ENCODE data around the gene TWNK. TPM values are rescaled to one million over a fixed set of nuclear protein-coding genes. Genes with fewer than 3 reads are reported as not detected.
A peak's percentile ranks its signal among the peaks of the same experiment; 100 is the strongest.

TWNK gene
- total and polyA plus RNA-seq, 3 experiments from 2014 or later, result 8.2 to 44.3 (median 40.6) TPM

DNA sequence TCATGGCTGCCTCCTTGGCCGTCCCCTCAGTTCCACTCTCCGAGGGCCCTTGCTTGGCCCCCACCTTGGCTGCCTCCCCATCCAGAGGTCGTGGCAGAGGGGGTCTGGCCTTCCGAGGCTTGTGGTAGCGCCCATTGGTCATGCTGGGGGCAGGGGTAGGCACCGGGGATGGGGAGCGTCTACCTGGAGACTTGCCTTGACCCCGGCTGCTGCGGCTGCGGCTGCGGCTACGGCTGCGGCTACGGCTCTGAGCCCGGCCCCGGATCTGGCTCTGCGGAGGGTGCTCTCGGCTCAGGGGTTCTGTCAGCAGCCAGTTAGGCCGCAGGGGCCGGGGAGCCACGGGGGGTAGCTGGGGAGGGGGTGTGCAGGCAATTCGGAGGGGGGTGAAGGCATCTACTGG is 23.0 kb downstream of the TWNK start:
- Histone ChIP-seq H3K4me3 (ENCODE audit: low read length) (no peak overlapping the region), H3K27ac (ENCODE audit: low read depth, low read length) (no peak overlapping the region), H3K9me3 (ENCODE audit: low read length) (no peaks in the 10 kb centered on the region), H3K4me1 (ENCODE audit: insufficient read depth, low read length) (peaks cover 13% of the 10 kb centered on the region), H3K27me3 (ENCODE audit: insufficient read depth, low read length, poor library complexity, severe bottlenecking) (no peaks in the 10 kb centered on the region), H3K36me3 (ENCODE audit: insufficient read depth, low read length) (no peaks in the 10 kb centered on the region)
- Mint-ChIP-seq H3K27me3 (peaks cover 8 to 9% of the 10 kb centered on the region in 2 donors), H3K4me1 (peaks cover 9 to 17% (median 16%) of the 10 kb centered on the region in 3 donors), H3K4me3 (no peak overlapping the region), H3K9me3 (no peaks in the 10 kb centered on the region), H3K27ac (peak overlapping the region in 1 of 8 donors; percentile 42), H3K36me3 (peaks cover 0 to 15% (median 0%) of the 10 kb centered on the region in 3 donors)
- ChIA-PET POLR2A (no interaction called here), CTCF (interaction anchor here (1.3 to 7.0 kb wide), 2 partner anchors 12 to 21 kb away, joined by 3 to 64 read pairs; partner anchors contain the start of genes LZTS2, PDZD7 and SFXN3)
- DNase-seq, result no peak

DNA sequence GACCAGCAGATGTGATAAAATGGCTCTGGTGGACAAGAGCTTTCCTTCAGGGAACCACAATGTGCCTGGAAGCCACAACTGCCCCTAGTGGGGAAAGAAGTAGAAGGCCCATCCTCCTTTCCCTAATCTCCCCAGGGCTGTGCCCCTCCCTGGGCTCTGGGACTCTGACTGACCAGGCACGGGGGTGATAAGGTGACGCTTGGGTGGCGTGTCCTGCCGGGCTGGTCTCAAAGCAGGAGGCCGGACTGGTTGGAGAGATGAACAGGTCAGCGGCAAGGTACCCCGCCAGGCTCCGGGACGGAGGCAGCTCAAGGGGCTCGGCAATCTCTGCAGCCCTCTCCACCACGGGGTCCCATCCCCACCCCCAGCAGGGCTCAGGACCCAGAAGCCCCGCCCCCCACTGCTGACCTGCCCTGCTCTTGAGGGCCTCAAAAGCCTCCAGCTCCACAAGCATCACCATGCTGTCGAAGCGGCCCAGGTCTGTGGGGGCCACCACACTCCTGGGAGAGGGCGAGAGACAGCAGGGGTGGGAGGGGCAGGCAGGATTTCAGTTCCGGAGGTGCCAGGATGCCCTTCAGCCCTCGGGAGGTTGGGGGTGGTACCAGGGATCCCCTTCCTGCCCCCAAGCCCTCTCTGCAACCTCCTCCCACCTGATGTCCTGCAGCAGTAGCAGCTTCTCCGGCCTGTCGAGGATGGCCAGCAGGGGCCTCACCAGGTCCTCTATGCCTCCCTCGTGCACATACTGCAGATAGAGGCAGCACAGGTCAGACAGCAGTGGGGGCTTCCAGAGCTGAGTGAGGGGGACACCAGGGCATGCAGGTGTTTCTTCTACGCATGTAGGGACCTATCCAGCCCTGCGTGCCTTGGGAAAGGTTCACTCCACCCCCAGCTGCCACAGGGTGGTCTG is 24.4 kb downstream of the TWNK start:
- Mint-ChIP-seq H3K36me3 (peaks cover 2 to 5% (median 4%) of the 10 kb centered on the region in 3 donors), H3K4me1 (peaks cover 9 to 17% (median 16%) of the 10 kb centered on the region in 3 donors), H3K9me3 (no peaks in the 10 kb centered on the region), H3K4me3 (peak overlapping the region in 1 of 7 donors; percentile 23), H3K27me3 (peaks cover 17 to 20% of the 10 kb centered on the region in 2 donors), H3K27ac (no peak overlapping the region)
- Histone ChIP-seq H3K9me3 (ENCODE audit: low read length) (no peaks in the 10 kb centered on the region), H3K4me3 (ENCODE audit: low read length) (no peak overlapping the region), H3K36me3 (ENCODE audit: insufficient read depth, low read length) (no peaks in the 10 kb centered on the region), H3K4me1 (ENCODE audit: insufficient read depth, low read length) (peaks cover 13% of the 10 kb centered on the region), H3K27ac (ENCODE audit: low read depth, low read length) (no peak overlapping the region), H3K27me3 (ENCODE audit: insufficient read depth, low read length, poor library complexity, severe bottlenecking) (peaks cover 8% of the 10 kb centered on the region)
- DNase-seq, result no peak
- CTCF ChIA-PET, result interaction anchor here (1.4 to 7.0 kb wide), 4 partner anchors 9 to 20 kb away, joined by 3 to 64 read pairs (median 6); partner anchors contain the start of gene LZTS2
- POLR2A ChIA-PET, result no interaction called here

DNA sequence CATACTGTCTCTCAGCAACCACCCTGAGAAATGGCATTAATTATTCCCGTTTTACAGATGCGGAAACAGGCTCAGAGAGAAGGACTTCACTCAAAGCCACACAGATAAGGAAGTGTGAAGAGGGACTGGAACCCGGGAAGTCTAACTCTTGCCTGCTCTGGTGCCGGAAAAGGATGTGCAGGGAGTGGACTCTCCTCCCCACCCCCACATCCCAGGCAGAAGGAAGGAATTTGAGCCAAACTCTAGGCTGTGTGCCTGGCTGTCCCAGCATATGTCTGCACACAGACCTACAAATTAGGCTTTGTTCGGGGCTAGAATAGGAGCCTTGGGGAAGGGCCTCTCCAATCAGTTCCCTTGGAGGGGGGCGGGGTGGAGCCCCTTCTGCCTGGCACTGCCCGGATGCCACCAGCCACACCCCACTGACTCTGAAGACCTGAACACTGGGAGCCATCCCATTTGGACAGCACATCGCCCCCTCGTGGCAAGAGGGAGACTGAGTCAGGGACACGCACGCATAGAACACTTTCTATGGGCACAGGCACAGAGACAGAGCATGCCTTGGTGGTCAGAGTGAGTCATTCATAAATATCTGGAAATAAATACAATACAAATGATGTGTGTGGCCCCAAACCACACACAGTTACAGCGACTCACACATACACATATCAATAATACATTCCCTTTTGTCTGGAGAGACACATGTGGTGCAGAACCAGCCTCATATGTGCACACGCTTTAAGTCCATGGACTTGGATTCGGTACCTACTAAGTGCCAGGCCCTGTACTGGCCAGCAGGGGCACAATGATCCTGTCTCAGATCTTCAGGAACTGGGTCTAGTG is 25.4 kb downstream of the TWNK start:
- no peak overlapping the region for H3K27ac ChIP-seq (ENCODE audit: low read depth, low read length)
- H3K4me3 Mint-ChIP-seq, result no peak overlapping the region
- H3K36me3 Mint-ChIP-seq, result peaks cover 0 to 4% (median 2%) of the 10 kb centered on the region in 3 donors

DNA sequence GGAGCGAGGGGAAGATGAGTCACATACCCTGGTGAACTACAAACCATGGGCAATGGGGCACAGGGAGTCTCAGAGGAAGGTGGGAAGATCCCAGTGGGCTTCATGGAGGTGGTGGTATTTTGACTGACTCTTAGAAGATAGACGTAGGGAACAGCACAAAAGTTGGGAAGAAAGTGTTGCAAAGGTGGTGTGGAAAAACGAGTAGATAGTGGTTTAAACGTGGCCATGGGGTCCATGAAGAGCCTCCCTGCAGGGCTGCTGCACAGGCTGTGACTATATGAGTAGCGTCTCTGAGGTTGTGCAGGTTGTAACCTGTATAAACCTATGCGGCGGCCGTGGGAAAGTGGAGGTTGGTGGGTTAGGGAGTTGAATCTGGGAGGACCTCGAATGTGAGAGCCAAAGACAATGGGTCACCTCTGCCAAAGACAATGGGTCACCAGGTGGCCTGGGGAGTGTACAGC is 26.1 kb downstream of the TWNK start:
- Mint-ChIP-seq H3K36me3 (peaks cover 0 to 4% (median 2%) of the 10 kb centered on the region in 3 donors), H3K27ac (peak overlapping the region in 2 of 8 donors; percentile 11 to 69), H3K27me3 (peaks cover 28 to 32% of the 10 kb centered on the region in 2 donors), H3K4me1 (peaks cover 9 to 17% (median 17%) of the 10 kb centered on the region in 3 donors), H3K4me3 (no peak overlapping the region), H3K9me3 (no peaks in the 10 kb centered on the region)
- Histone ChIP-seq H3K27ac (ENCODE audit: low read depth, low read length) (no peak overlapping the region), H3K36me3 (ENCODE audit: insufficient read depth, low read length) (no peaks in the 10 kb centered on the region), H3K4me1 (ENCODE audit: insufficient read depth, low read length) (peaks cover 13% of the 10 kb centered on the region), H3K4me3 (ENCODE audit: low read length) (no peak overlapping the region), H3K27me3 (ENCODE audit: insufficient read depth, low read length, poor library complexity, severe bottlenecking) (peaks cover 18% of the 10 kb centered on the region), H3K9me3 (ENCODE audit: low read length) (no peaks in the 10 kb centered on the region)
- CTCF ChIA-PET, result interaction anchor here (1.3 to 6.9 kb wide), 12 partner anchors 9 to 478 kb away, joined by 3 to 98 read pairs (median 6); partner anchors contain the start of genes HIF1AN, LZTS2, MRPL43 and SLF2
- DNase-seq, result no peak
- POLR2A ChIA-PET, result interaction anchor here (0.6 kb wide), 1 partner anchor 155 kb away, joined by 4 read pairs; no protein-coding TSS in a partner anchor

More for the DNA sequence above, 25.4 kb downstream of the TWNK start:
- Mint-ChIP-seq H3K4me1 (peaks cover 9 to 17% (median 16%) of the 10 kb centered on the region in 3 donors), H3K27ac (peak overlapping the region in 2 of 8 donors; percentile 11 to 69), H3K27me3 (peaks cover 26 to 29% of the 10 kb centered on the region in 2 donors), H3K9me3 (no peaks in the 10 kb centered on the region)
- ChIA-PET CTCF (interaction anchor here (1.4 to 7.0 kb wide), 3 partner anchors 10 to 15 kb away, joined by 3 to 64 read pairs (median 7); partner anchors contain the start of gene LZTS2), POLR2A (no interaction called here)
- no peak overlapping the region for H3K4me3 ChIP-seq (ENCODE audit: low read length)
- H3K27me3 ChIP-seq (ENCODE audit: insufficient read depth, low read length, poor library complexity, severe bottlenecking), result peaks cover 14% of the 10 kb centered on the region
- H3K9me3 ChIP-seq (ENCODE audit: low read length), result no peaks in the 10 kb centered on the region
- peak; percentile 50 to 86 (median 66) for DNase-seq
- H3K36me3 ChIP-seq (ENCODE audit: insufficient read depth, low read length), result no peaks in the 10 kb centered on the region
- peaks cover 13% of the 10 kb centered on the region for H3K4me1 ChIP-seq (ENCODE audit: insufficient read depth, low read length)

DNA sequence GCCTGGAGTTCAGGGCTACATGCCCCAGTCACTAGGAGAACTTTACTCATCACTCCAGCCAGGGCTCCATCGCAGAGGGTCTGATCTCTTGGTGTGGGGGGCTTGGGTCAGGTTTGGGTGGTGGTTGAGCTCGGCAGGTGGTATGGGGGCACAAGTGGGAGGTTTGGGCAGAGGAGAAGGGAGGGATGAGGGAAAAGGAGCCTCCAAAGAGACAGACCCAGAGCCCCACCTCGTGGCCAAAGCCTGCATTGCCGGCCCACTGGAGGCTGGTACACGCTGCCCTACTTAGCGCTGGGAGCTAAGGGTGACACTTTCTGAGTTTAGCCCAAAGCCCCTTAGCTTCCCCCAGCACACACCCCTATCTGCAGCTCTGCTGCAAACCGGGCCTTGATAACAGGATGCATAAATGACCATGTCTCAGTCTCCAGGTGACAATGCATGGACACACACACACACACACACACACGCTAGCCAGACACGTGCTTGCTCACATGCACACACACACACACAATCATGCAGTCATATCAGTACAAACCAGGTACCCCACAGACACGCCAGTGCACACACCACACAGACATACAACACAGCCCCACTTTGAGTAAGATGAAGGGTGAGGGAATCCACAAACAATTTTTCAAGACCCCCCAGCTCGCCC is 27.0 kb downstream of the TWNK start:
- H3K27me3 ChIP-seq (ENCODE audit: insufficient read depth, low read length, poor library complexity, severe bottlenecking), result peaks cover 20% of the 10 kb centered on the region
- CTCF ChIA-PET, result interaction anchor here (0.6 to 6.9 kb wide), 24 partner anchors 10 to 479 kb away, joined by 3 to 98 read pairs (median 5); partner anchors contain the start of genes HIF1AN, KAZALD1, LZTS2 and MRPL43

DNA sequence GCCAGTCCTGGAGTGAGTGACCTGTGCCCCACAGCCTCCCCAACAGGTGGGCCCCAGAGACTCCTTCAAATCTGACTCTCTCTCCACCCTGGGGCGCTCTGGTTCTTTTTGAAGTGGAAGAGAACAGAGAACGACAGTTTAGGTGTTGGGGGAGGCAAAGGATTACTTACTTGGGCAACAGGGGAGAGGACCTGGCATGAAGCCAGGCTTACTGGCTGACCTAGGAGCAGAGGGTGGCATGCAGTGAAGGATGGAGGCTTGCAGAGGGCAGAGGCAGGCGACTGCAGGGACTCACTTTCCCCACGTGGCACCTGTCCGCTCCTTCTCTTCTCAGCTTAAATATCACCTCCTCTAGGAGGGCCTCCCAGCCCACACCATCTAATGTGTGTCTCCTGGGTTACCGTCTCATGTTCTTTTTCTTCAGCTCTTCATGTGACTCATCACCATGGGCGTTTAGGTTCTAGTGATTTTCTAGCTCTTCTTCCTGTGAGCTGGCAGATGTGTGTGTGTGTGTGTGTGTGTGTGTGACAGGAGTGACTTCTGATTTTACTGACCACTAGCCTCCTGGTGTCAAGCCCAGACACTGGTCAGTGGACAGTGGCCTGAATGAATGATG is 27.7 kb downstream of the TWNK start:
- CTCF ChIA-PET, result interaction anchor here (0.6 to 6.9 kb wide), 27 partner anchors 11 to 479 kb away, joined by 3 to 98 read pairs (median 5); partner anchors contain the start of genes HIF1AN, KAZALD1, LZTS2 and MRPL43
- Histone ChIP-seq H3K36me3 (ENCODE audit: insufficient read depth, low read length) (no peaks in the 10 kb centered on the region), H3K9me3 (ENCODE audit: low read length) (no peaks in the 10 kb centered on the region), H3K27ac (ENCODE audit: low read depth, low read length) (no peak overlapping the region), H3K4me1 (ENCODE audit: insufficient read depth, low read length) (peaks cover 13% of the 10 kb centered on the region), H3K4me3 (ENCODE audit: low read length) (no peak overlapping the region), H3K27me3 (ENCODE audit: insufficient read depth, low read length, poor library complexity, severe bottlenecking) (peaks cover 20% of the 10 kb centered on the region)
- DNase-seq, result no peak
- Mint-ChIP-seq H3K36me3 (peaks cover 0 to 4% (median 2%) of the 10 kb centered on the region in 3 donors), H3K9me3 (no peaks in the 10 kb centered on the region), H3K4me3 (no peak overlapping the region), H3K27me3 (peaks cover 31 to 39% of the 10 kb centered on the region in 2 donors), H3K4me1 (peaks cover 9 to 19% (median 17%) of the 10 kb centered on the region in 3 donors), H3K27ac (no peak overlapping the region)
- POLR2A ChIA-PET, result no interaction called here

More for the DNA sequence above, 27.0 kb downstream of the TWNK start:
- H3K27me3 Mint-ChIP-seq, result peaks cover 30 to 36% of the 10 kb centered on the region in 2 donors
- no peak overlapping the region for H3K4me3 Mint-ChIP-seq
- H3K4me1 Mint-ChIP-seq, result peaks cover 9 to 19% (median 17%) of the 10 kb centered on the region in 3 donors
- no peak overlapping the region for H3K27ac Mint-ChIP-seq
- Histone ChIP-seq H3K4me1 (ENCODE audit: insufficient read depth, low read length) (peaks cover 13% of the 10 kb centered on the region), H3K27ac (ENCODE audit: low read depth, low read length) (no peak overlapping the region), H3K36me3 (ENCODE audit: insufficient read depth, low read length) (no peaks in the 10 kb centered on the region), H3K9me3 (ENCODE audit: low read length) (no peaks in the 10 kb centered on the region), H3K4me3 (ENCODE audit: low read length) (no peak overlapping the region)
- H3K9me3 Mint-ChIP-seq, result no peaks in the 10 kb centered on the region
- POLR2A ChIA-PET, result no interaction called here
- peaks cover 0 to 4% (median 2%) of the 10 kb centered on the region in 3 donors for H3K36me3 Mint-ChIP-seq
- DNase-seq, result peak; percentile 65 to 78 (median 70)
